Esophagus muscularis mucosa (tissue), 3 donors: ENCODE results near the gene IGSF8.

Experiments
- POLR2A ChIP-seq: fragments of 450-650 bp; IDR thresholded peaks from one replicate; pipeline ENCODE4 v1.6.1; 2017; ENCODE audit warnings: antibody characterized with exemption, moderate library complexity, mild to moderate bottlenecking, low read depth
- TF ChIP-seq, protein P1 (sequence below), 3 experiments: fragments of 200-600 bp in 2 of 3; fragments of 450-650 bp in 1 of 3; sonication (generic) in 2 of 3; IDR thresholded peaks; one replicate each; pipeline ENCODE4 v1.5.1; 2017 to 2019; ENCODE audit warnings: antibody characterized with exemption in 3 of 3, mild to moderate bottlenecking in 2 of 3, moderate library complexity in 1 of 3

DNA sequence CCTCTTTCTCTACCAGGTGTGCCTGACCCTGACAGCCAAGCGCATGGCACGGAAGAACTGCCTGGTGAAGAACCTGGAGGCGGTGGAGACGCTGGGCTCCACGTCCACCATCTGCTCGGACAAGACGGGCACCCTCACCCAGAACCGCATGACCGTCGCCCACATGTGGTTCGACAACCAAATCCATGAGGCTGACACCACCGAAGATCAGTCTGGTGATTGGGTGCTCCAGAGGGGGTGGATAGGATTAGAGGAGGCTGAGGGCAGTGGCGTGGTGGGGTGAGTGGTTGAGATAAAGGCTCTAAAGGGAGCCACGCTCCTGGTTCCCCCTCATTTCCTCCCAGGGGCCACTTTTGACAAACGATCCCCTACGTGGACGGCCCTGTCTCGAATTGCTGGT is 30.2 kb upstream of the IGSF8 start:
- no peak for TF ChIP-seq POLR2A
- TF ChIP-seq, protein P1, sequence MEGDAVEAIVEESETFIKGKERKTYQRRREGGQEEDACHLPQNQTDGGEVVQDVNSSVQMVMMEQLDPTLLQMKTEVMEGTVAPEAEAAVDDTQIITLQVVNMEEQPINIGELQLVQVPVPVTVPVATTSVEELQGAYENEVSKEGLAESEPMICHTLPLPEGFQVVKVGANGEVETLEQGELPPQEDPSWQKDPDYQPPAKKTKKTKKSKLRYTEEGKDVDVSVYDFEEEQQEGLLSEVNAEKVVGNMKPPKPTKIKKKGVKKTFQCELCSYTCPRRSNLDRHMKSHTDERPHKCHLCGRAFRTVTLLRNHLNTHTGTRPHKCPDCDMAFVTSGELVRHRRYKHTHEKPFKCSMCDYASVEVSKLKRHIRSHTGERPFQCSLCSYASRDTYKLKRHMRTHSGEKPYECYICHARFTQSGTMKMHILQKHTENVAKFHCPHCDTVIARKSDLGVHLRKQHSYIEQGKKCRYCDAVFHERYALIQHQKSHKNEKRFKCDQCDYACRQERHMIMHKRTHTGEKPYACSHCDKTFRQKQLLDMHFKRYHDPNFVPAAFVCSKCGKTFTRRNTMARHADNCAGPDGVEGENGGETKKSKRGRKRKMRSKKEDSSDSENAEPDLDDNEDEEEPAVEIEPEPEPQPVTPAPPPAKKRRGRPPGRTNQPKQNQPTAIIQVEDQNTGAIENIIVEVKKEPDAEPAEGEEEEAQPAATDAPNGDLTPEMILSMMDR (IDR thresholded peaks at IDR 0.05) = no peak
